HFFc6 (cell line): ENCODE data around the gene TLN1. TPM values are rescaled to one million over a fixed set of nuclear protein-coding genes. Genes with fewer than 3 reads are reported as not detected.

Experiments used
- DNase-seq: peaks from one replicate; pipeline ENCODE4 v3.0.0-alpha.2; 2018
- H3K27ac Mint-ChIP-seq: 2 replicates; pipeline ENCODE4 v1.8.0; 2020; ENCODE audit warnings: mild to moderate bottlenecking, mixed read lengths
- H3K27me3 Mint-ChIP-seq: 2 replicates; pipeline ENCODE4 v1.8.0; 2021; ENCODE audit warnings: mild to moderate bottlenecking, moderate library complexity, mixed read lengths; ENCODE audit not compliant: insufficient read depth
- H3K36me3 Mint-ChIP-seq: 2 replicates; pipeline ENCODE4 v1.8.0; 2021; ENCODE audit warnings: low read depth, mixed read lengths
- H3K4me1 Mint-ChIP-seq: 2 replicates; pipeline ENCODE4 v1.8.0; 2020; ENCODE audit warnings: low read depth, mixed read lengths
- H3K4me3 Mint-ChIP-seq: 2 replicates; pipeline ENCODE4 v1.8.0; 2020; ENCODE audit warnings: mild to moderate bottlenecking, moderate library complexity, mixed read lengths
- H3K9me3 Mint-ChIP-seq: 2 replicates; pipeline ENCODE4 v1.8.0; 2020; ENCODE audit warnings: mild to moderate bottlenecking, mixed read lengths
- CTCF ChIP-seq: fragments of 200-600 bp; sonication (generic); IDR thresholded peaks from 2 replicates; pipeline ENCODE4 v1.5.0; 2021; ENCODE audit warnings: antibody characterized with exemption, mild to moderate bottlenecking
- total RNA-seq, 6 experiments: library from RNA; stranded (reverse); fragmentation: NEBNext Ultra II Directional; extraction: Animal tissue kit (Norgen Biotek cat#: 25700); gene quantifications; 2 replicates in 1 of 6; 3 replicates in 5 of 6; pipeline ENCODE4 v1.2.3, GENCODE V29; 2021

TLN1 gene
- total RNA-seq, 6 experiments from 2014 or later, result 470 to 562 (median 491) TPM

GRCh38 chr9:35656348-35656747 lies 75.6 kb downstream of the TLN1 start:
- Mint-ChIP-seq H3K4me3 (no peak overlapping the region), H3K27ac (no peak overlapping the region)

GRCh38 chr9:35653611-35654010 lies 78.4 kb downstream of the TLN1 start:
- H3K27me3 Mint-ChIP-seq, result peaks cover 6% of the 10 kb centered on the region

More at GRCh38 chr9:35656348-35656747, 75.6 kb downstream of the TLN1 start:
- peaks cover 51% of the 10 kb centered on the region for H3K4me1 Mint-ChIP-seq
- TF ChIP-seq CTCF, result no peak
- H3K36me3 Mint-ChIP-seq, result peaks cover 12% of the 10 kb centered on the region; the same call in 1 of the 2 replicates
- no peak for DNase-seq
- H3K27me3 Mint-ChIP-seq, result peaks cover 6% of the 10 kb centered on the region
- H3K9me3 Mint-ChIP-seq, result peaks cover 4% of the 10 kb centered on the region

GRCh38 chr9:35652829-35653209 lies 79.2 kb downstream of the TLN1 start:
- no peak for TF ChIP-seq CTCF
- Mint-ChIP-seq H3K27me3 (peaks cover 5% of the 10 kb centered on the region), H3K9me3 (peaks cover 2% of the 10 kb centered on the region), H3K4me1 (peaks cover 25% of the 10 kb centered on the region), H3K36me3 (no peaks in the 10 kb centered on the region), H3K4me3 (no peak overlapping the region), H3K27ac (no peak overlapping the region)
- no peak for DNase-seq

More at GRCh38 chr9:35653611-35654010, 78.4 kb downstream of the TLN1 start:
- TF ChIP-seq CTCF, result no peak
- Mint-ChIP-seq H3K27ac (no peak overlapping the region), H3K4me3 (no peak overlapping the region), H3K9me3 (peaks cover 4% of the 10 kb centered on the region), H3K4me1 (peaks cover 27% of the 10 kb centered on the region), H3K36me3 (no peaks in the 10 kb centered on the region)
- no peak for DNase-seq

- Mint-ChIP-seq H3K27ac (no peak overlapping the region), H3K36me3 (no peaks in the 10 kb centered on the region), H3K4me3 (no peak overlapping the region), H3K9me3 (no peaks in the 10 kb centered on the region), H3K27me3 (peaks cover 1% of the 10 kb centered on the region), H3K4me1 (peaks cover 19% of the 10 kb centered on the region)
- DNase-seq, result peak; percentile 67
- no peak for TF ChIP-seq CTCF
Measured at GRCh38 chr9:35651956-35652828, 79.8 kb downstream of the TLN1 start.

GRCh38 chr9:35650341-35651158 lies 81.4 kb downstream of the TLN1 start, which contains the start of gene SIT1:
Gene SIT1, minus strand, starts transcription at chr9:35650931. Its CDS starts 78 bp downstream, at chr9:35650853.
- Mint-ChIP-seq H3K4me1 (peaks cover 18% of the 10 kb centered on the region), H3K27me3 (peaks cover 5% of the 10 kb centered on the region), H3K27ac (no peak within 1 kb of the TSS), H3K9me3 (no peaks in the 10 kb centered on the region), H3K4me3 (no peak within 1 kb of the TSS), H3K36me3 (no peaks in the 10 kb centered on the region)
- no peak for DNase-seq
- no peak for TF ChIP-seq CTCF
